ENCODE data around the gene BABAM2. TPM values are rescaled to one million over a fixed set of nuclear protein-coding genes. Genes with fewer than 3 reads are reported as not detected.

The BABAM2 gene
- total and polyA plus RNA-seq, 2 experiments from 2014 or later = 17.8 to 21.5 TPM

DNA sequence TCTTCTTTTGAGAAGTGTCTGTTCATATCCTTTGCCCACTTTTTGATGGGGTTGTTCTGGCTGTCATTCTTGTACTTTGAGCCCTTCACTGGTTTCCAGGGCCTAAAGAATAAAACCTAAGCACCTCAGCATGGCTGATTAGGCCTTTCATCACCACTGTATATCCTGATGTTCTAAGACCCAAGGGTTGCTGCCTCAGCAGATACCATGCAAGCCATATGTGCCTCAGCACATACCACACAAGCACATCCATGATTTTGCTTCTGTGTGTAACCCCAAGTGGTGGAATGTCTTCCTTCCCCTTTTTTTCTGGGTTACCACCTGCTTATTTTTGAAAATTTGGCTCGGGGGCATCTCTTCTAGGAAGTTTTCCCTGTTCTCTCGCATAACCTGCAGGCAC, 11.7 kb upstream of the BABAM2 start:
- H3F3A ChIP-seq (replicated peaks; ENCODE audit: low read depth) = no peaks in the 10 kb centered on the region
- Mint-ChIP-seq H3K9me3 (peaks cover 5% of the 10 kb centered on the region; the same call in 2 of the 3 replicates), H3K4me1 (no peaks in the 10 kb centered on the region), H3K27ac (no peak overlapping the region), H3K36me3 (ENCODE audit: low read depth) (no peaks in the 10 kb centered on the region), H3K4me3 (no peak overlapping the region), H3K27me3 (ENCODE audit: insufficient read depth, low read depth, poor library complexity) (no peaks in the 10 kb centered on the region)
- no peaks in the 10 kb centered on the region for H3K4me1 ChIP-seq (ENCODE audit: insufficient read depth)
- H4K20me1 ChIP-seq (replicated peaks; ENCODE audit: insufficient read depth) = no peaks in the 10 kb centered on the region
- TF ChIP-seq, protein P1, sequence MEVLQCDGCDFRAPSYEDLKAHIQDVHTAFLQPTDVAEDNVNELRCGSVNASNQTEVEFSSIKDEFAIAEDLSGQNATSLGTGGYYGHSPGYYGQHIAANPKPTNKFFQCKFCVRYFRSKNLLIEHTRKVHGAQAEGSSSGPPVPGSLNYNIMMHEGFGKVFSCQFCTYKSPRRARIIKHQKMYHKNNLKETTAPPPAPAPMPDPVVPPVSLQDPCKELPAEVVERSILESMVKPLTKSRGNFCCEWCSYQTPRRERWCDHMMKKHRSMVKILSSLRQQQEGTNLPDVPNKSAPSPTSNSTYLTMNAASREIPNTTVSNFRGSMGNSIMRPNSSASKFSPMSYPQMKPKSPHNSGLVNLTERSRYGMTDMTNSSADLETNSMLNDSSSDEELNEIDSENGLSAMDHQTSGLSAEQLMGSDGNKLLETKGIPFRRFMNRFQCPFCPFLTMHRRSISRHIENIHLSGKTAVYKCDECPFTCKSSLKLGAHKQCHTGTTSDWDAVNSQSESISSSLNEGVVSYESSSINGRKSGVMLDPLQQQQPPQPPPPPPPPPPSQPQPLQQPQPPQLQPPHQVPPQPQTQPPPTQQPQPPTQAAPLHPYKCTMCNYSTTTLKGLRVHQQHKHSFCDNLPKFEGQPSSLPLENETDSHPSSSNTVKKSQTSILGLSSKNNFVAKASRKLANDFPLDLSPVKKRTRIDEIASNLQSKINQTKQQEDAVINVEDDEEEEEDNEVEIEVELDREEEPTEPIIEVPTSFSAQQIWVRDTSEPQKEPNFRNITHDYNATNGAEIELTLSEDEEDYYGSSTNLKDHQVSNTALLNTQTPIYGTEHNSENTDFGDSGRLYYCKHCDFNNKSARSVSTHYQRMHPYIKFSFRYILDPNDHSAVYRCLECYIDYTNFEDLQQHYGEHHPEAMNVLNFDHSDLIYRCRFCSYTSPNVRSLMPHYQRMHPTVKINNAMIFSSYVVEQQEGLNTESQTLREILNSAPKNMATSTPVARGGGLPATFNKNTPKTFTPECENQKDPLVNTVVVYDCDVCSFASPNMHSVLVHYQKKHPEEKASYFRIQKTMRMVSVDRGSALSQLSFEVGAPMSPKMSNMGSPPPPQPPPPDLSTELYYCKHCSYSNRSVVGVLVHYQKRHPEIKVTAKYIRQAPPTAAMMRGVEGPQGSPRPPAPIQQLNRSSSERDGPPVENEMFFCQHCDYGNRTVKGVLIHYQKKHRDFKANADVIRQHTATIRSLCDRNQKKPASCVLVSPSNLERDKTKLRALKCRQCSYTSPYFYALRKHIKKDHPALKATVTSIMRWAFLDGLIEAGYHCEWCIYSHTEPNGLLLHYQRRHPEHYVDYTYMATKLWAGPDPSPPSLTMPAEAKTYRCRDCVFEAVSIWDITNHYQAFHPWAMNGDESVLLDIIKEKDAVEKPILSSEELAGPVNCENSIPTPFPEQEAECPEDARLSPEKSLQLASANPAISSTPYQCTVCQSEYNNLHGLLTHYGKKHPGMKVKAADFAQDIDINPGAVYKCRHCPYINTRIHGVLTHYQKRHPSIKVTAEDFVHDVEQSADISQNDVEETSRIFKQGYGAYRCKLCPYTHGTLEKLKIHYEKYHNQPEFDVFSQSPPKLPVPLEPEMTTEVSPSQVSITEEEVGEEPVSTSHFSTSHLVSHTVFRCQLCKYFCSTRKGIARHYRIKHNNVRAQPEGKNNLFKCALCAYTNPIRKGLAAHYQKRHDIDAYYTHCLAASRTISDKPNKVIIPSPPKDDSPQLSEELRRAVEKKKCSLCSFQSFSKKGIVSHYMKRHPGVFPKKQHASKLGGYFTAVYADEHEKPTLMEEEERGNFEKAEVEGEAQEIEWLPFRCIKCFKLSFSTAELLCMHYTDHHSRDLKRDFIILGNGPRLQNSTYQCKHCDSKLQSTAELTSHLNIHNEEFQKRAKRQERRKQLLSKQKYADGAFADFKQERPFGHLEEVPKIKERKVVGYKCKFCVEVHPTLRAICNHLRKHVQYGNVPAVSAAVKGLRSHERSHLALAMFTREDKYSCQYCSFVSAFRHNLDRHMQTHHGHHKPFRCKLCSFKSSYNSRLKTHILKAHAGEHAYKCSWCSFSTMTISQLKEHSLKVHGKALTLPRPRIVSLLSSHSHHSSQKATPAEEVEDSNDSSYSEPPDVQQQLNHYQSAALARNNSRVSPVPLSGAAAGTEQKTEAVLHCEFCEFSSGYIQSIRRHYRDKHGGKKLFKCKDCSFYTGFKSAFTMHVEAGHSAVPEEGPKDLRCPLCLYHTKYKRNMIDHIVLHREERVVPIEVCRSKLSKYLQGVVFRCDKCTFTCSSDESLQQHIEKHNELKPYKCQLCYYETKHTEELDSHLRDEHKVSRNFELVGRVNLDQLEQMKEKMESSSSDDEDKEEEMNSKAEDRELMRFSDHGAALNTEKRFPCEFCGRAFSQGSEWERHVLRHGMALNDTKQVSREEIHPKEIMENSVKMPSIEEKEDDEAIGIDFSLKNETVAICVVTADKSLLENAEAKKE (CRISPR knock-in tag; IDR thresholded peaks at IDR 0.05) = no peak
- TF ChIP-seq JUNB (IDR thresholded peaks at IDR 0.05; ENCODE audit: unreplicated experiment) (no peak), EZH2phosphoT487 (IDR thresholded peaks at IDR 0.05; ENCODE audit: unreplicated experiment) (no peak), POLR2AphosphoS5 (IDR thresholded peaks at IDR 0.05; ENCODE audit: low read depth) (no peak), CREB1 (CRISPR knock-in tag; IDR thresholded peaks at IDR 0.05; ENCODE audit: low read depth) (no peak), ZNF331 (CRISPR knock-in tag; IDR thresholded peaks at IDR 0.05; ENCODE audit: low read depth) (no peak), EZH2 (IDR thresholded peaks at IDR 0.05; ENCODE audit: low read depth, unreplicated experiment) (no peak), NANOG (IDR thresholded peaks at IDR 0.05; ENCODE audit: borderline replicate concordance) (no peak), STAT1 (IDR thresholded peaks at IDR 0.05; ENCODE audit: unreplicated experiment) (no peak), ZNF114 (CRISPR knock-in tag; IDR thresholded peaks at IDR 0.05) (no peak)
- TF ChIP-seq, protein P2, sequence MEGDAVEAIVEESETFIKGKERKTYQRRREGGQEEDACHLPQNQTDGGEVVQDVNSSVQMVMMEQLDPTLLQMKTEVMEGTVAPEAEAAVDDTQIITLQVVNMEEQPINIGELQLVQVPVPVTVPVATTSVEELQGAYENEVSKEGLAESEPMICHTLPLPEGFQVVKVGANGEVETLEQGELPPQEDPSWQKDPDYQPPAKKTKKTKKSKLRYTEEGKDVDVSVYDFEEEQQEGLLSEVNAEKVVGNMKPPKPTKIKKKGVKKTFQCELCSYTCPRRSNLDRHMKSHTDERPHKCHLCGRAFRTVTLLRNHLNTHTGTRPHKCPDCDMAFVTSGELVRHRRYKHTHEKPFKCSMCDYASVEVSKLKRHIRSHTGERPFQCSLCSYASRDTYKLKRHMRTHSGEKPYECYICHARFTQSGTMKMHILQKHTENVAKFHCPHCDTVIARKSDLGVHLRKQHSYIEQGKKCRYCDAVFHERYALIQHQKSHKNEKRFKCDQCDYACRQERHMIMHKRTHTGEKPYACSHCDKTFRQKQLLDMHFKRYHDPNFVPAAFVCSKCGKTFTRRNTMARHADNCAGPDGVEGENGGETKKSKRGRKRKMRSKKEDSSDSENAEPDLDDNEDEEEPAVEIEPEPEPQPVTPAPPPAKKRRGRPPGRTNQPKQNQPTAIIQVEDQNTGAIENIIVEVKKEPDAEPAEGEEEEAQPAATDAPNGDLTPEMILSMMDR (conservative IDR thresholded peaks at IDR 0.05; ENCODE audit: low read depth in 2 of 2) = no peak
- TF ChIP-seq, protein P3, sequence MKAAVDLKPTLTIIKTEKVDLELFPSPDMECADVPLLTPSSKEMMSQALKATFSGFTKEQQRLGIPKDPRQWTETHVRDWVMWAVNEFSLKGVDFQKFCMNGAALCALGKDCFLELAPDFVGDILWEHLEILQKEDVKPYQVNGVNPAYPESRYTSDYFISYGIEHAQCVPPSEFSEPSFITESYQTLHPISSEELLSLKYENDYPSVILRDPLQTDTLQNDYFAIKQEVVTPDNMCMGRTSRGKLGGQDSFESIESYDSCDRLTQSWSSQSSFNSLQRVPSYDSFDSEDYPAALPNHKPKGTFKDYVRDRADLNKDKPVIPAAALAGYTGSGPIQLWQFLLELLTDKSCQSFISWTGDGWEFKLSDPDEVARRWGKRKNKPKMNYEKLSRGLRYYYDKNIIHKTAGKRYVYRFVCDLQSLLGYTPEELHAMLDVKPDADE (IDR thresholded peaks at IDR 0.05) = no peak
- TF ChIP-seq, protein P4, sequence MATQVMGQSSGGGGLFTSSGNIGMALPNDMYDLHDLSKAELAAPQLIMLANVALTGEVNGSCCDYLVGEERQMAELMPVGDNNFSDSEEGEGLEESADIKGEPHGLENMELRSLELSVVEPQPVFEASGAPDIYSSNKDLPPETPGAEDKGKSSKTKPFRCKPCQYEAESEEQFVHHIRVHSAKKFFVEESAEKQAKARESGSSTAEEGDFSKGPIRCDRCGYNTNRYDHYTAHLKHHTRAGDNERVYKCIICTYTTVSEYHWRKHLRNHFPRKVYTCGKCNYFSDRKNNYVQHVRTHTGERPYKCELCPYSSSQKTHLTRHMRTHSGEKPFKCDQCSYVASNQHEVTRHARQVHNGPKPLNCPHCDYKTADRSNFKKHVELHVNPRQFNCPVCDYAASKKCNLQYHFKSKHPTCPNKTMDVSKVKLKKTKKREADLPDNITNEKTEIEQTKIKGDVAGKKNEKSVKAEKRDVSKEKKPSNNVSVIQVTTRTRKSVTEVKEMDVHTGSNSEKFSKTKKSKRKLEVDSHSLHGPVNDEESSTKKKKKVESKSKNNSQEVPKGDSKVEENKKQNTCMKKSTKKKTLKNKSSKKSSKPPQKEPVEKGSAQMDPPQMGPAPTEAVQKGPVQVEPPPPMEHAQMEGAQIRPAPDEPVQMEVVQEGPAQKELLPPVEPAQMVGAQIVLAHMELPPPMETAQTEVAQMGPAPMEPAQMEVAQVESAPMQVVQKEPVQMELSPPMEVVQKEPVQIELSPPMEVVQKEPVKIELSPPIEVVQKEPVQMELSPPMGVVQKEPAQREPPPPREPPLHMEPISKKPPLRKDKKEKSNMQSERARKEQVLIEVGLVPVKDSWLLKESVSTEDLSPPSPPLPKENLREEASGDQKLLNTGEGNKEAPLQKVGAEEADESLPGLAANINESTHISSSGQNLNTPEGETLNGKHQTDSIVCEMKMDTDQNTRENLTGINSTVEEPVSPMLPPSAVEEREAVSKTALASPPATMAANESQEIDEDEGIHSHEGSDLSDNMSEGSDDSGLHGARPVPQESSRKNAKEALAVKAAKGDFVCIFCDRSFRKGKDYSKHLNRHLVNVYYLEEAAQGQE (IDR thresholded peaks at IDR 0.05; ENCODE audit: unreplicated experiment) = no peak
- no peak overlapping the region for H3K4me3 ChIP-seq
- no peak overlapping the region for H3K4me2 ChIP-seq
- DNase-seq (ENCODE audit: low spot score) = no peak
- no peaks in the 10 kb centered on the region for H3K79me2 ChIP-seq (replicated peaks; ENCODE audit: insufficient read depth)
- H3K9me2 ChIP-seq (ENCODE audit: insufficient read depth) = 0 out of 2 replicates have a peak, but pooled peaks cover 7% of the 10 kb centered on the region
- H3K36me3 ChIP-seq (ENCODE audit: insufficient read depth) = no peaks in the 10 kb centered on the region
- no peak overlapping the region for H3K27ac ChIP-seq (ENCODE audit: low read depth)
- H2AFZ ChIP-seq = no peak overlapping the region
- no peak for ATAC-seq
- no peaks in the 10 kb centered on the region for H3K27me3 ChIP-seq (ENCODE audit: insufficient read depth)
